ENCODE results near the gene ZDHHC14. TPM values are rescaled to one million over a fixed set of nuclear protein-coding genes. Genes with fewer than 3 reads are reported as not detected.

ZDHHC14 gene
- total and polyA plus RNA-seq, 7 donors, result 2.5 to 14.6 (median 4.3) TPM

DNA sequence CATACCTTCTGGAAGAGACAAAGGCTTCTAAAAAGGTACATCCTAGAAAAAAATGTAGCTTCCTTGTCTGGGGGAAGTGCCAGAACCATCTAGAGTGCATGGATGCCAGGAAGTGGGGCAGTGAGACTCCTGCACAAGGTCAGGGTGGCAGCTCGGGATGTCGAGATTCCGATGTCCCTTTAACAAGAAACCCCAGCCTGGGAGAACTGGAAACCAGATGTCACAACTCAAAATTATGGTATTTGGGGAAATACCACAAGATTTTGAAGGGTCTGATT, 168.4 kb downstream of the ZDHHC14 start:
- no peaks in the 10 kb centered on the region for H3K9me3 ChIP-seq
- H3K27me3 ChIP-seq (ENCODE audit: insufficient read depth in 3 of 3, low read length in 2 of 3), result no peaks in the 10 kb centered on the region
- H3K4me1 ChIP-seq, result peaks cover 8% of the 10 kb centered on the region
- no peaks in the 10 kb centered on the region for H3K36me3 ChIP-seq (ENCODE audit: insufficient read depth in 1 of 2, low read depth in 1 of 2)
- DNase-seq (no peak), ATAC-seq (no peak)
- intact Hi-C loops (cut with DNase I), result no loop called here
- no peak overlapping the region for H3K27ac ChIP-seq
- 88 to 95% (median 89%) methylated on average over 3 of the region's 3 CpGs for WGBS, 3 donors
- TF ChIP-seq, protein P1, sequence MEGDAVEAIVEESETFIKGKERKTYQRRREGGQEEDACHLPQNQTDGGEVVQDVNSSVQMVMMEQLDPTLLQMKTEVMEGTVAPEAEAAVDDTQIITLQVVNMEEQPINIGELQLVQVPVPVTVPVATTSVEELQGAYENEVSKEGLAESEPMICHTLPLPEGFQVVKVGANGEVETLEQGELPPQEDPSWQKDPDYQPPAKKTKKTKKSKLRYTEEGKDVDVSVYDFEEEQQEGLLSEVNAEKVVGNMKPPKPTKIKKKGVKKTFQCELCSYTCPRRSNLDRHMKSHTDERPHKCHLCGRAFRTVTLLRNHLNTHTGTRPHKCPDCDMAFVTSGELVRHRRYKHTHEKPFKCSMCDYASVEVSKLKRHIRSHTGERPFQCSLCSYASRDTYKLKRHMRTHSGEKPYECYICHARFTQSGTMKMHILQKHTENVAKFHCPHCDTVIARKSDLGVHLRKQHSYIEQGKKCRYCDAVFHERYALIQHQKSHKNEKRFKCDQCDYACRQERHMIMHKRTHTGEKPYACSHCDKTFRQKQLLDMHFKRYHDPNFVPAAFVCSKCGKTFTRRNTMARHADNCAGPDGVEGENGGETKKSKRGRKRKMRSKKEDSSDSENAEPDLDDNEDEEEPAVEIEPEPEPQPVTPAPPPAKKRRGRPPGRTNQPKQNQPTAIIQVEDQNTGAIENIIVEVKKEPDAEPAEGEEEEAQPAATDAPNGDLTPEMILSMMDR (IDR thresholded peaks at IDR 0.05), result no peak
- H3K4me3 ChIP-seq, result no peak overlapping the region

DNA sequence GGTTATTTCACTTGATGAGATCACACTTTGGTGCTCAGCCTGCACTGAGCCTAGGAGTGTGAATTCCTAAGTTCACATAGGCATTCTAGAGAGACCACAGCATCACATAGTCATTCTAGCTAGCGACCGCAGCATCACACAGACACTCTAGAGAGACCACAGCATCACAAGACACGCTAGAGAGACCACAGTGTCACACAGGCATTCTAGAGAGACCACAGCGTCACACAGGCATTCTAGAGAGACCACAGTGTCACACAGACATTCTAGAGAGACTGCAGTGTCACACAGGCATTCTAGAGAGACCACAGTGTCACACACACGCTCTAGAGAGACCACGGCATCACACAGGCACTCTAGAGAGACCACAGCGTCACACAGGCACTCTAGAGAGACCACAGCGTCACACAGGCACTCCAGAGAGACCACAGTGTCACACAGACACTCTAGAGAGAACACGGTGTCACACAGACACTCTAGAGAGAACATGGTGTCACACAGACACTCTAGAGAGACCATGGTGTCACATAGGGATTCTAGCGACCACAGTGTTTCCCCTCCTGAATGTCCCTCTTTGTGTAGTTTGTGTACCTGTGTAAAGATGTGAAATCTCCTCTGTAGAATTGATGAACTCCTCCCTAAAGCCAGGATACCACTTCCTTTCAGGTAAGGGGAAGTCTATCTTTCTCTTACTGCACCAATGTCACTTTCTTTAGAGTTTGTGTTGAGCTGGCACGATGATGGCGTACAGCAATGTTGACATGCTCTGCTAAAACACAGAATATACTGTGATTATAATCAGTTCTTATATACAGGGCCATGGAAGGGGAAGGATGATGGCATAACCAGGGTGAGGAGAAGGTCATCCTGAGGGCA, 169.4 kb downstream of the ZDHHC14 start:
- TF ChIP-seq, protein P1 (IDR thresholded peaks at IDR 0.05), result no peak
- DNase-seq (no peak), ATAC-seq (no peak)
- Histone ChIP-seq H3K9me3 (no peaks in the 10 kb centered on the region), H3K27ac (no peak overlapping the region), H3K27me3 (ENCODE audit: insufficient read depth in 3 of 3, low read length in 2 of 3) (no peaks in the 10 kb centered on the region), H3K36me3 (ENCODE audit: insufficient read depth in 1 of 2, low read depth in 1 of 2) (no peaks in the 10 kb centered on the region), H3K4me3 (no peak overlapping the region), H3K4me1 (peaks cover 5% of the 10 kb centered on the region)
- 90 to 95% (median 91%) methylated on average over 12 of the region's 12 CpGs for WGBS, 3 donors
- intact Hi-C loops (cut with DNase I), result no loop called here

DNA sequence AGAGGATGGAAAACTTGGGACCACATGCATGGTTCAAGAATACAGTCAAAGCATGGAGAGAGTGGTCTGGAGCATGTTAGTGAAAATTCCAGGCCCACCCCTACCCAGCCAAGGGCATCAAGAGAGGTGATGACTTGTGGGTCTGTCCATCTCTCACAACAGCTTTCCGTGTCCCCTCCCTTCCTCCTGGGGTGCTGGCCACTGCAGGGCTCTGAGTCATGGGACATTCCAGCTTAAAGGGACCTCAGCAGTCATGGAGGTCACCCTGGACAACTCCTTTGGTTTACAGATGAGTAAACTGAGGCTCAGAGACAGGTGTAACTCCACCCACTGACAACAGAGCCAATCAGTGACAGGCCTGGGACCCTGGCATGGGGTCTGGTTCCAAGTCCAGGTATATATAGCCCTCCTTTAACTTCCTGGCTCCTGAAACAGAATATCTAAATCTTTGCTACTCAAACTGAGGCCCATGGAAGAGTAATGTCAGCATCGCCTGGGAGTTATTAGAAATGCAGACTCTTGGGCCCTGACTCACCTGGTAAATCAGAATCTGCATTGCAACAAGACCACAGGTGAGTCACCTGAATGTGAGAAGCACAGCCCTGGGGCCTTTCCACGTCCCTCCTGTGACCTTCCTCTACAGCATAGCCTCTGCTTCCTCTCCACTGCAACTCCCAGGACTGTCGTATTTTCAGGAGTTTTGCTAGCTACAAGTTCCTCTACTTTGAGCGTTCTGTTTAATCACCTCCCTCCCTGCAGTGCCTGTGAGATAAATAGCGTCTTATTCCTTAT, 170.2 kb downstream of the ZDHHC14 start:
- no peak overlapping the region for H3K27ac ChIP-seq
- TF ChIP-seq, protein P1 (IDR thresholded peaks at IDR 0.05), result no peak
- H3K27me3 ChIP-seq (ENCODE audit: insufficient read depth in 3 of 3, low read length in 2 of 3), result no peaks in the 10 kb centered on the region
- no peaks in the 10 kb centered on the region for H3K36me3 ChIP-seq (ENCODE audit: insufficient read depth in 1 of 2, low read depth in 1 of 2)
- intact Hi-C loops (cut with DNase I), result no loop called here
- WGBS, 3 donors, result 78 to 82% (median 81%) methylated on average over 6 of the region's 6 CpGs
- ATAC-seq (peak in 3 of 4 donors; percentile 30 to 69 (median 41)), DNase-seq (no peak)
- no peak overlapping the region for H3K4me3 ChIP-seq
- H3K4me1 ChIP-seq, result peaks cover 5% of the 10 kb centered on the region
- H3K9me3 ChIP-seq, result no peaks in the 10 kb centered on the region

DNA sequence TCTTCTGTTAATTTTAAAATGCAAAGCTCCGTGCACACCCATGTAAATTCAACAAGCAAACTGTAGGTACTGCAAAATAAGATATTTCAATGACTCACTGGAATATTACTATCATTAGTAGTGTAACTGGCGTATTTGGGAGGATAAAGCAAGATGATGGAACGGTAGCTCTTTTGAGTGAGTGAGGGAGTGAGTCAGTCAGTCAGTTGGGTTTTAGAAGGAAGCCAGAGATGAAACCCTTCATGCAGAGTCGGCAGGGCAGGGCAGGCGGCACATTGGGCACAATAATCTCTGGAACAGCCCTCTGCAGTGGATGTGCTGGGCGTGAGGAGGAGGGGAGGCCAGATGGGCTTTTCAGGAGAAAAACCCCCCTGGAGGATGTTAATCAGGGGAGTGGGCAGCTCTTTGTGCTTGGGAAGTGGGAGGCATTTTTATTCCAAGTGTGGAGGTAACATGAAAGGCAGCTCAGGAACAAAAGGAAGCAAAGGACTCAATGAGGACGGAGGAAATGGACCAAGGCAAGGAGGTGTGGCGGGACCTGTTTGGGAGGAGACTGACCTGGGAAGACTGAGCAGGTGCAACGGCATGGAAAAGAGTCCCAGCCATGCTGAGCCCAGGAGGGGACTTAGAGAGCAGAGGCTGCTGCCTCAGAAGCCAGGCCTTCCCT, 171.2 kb downstream of the ZDHHC14 start:
- TF ChIP-seq, protein P1 (IDR thresholded peaks at IDR 0.05), result no peak
- no peaks in the 10 kb centered on the region for H3K9me3 ChIP-seq
- DNase-seq (no peak), ATAC-seq (no peak)
- no peak overlapping the region for H3K4me3 ChIP-seq
- no peak overlapping the region for H3K27ac ChIP-seq
- no peaks in the 10 kb centered on the region for H3K27me3 ChIP-seq (ENCODE audit: insufficient read depth in 3 of 3, low read length in 2 of 3)
- intact Hi-C loops (cut with DNase I), result no loop called here
- 73 to 82% (median 79%) methylated on average over 9 of the region's 9 CpGs for WGBS, 3 donors
- peaks cover 5% of the 10 kb centered on the region for H3K4me1 ChIP-seq
- H3K36me3 ChIP-seq (ENCODE audit: insufficient read depth in 1 of 2, low read depth in 1 of 2), result no peaks in the 10 kb centered on the region
